ENCODE results near the gene ZNF740.

- TF ChIP-seq, protein P1, sequence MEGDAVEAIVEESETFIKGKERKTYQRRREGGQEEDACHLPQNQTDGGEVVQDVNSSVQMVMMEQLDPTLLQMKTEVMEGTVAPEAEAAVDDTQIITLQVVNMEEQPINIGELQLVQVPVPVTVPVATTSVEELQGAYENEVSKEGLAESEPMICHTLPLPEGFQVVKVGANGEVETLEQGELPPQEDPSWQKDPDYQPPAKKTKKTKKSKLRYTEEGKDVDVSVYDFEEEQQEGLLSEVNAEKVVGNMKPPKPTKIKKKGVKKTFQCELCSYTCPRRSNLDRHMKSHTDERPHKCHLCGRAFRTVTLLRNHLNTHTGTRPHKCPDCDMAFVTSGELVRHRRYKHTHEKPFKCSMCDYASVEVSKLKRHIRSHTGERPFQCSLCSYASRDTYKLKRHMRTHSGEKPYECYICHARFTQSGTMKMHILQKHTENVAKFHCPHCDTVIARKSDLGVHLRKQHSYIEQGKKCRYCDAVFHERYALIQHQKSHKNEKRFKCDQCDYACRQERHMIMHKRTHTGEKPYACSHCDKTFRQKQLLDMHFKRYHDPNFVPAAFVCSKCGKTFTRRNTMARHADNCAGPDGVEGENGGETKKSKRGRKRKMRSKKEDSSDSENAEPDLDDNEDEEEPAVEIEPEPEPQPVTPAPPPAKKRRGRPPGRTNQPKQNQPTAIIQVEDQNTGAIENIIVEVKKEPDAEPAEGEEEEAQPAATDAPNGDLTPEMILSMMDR (conservative IDR thresholded peaks at IDR 0.05; ENCODE audit: low read depth, low read length), result no peak
- TF ChIP-seq CEBPB (IDR thresholded peaks at IDR 0.05; ENCODE audit: low read depth, low read length), result no peak
- TF ChIP-seq POLR2A (IDR thresholded peaks at IDR 0.05; ENCODE audit: low read depth, low read length), result no peak
- no peak for TF ChIP-seq MAFK (IDR thresholded peaks at IDR 0.05; ENCODE audit: low read depth, low read length)
- no peak for TF ChIP-seq MXI1 (IDR thresholded peaks at IDR 0.05; ENCODE audit: borderline replicate concordance, low read depth, low read length)
- TF ChIP-seq RAD21 (IDR thresholded peaks at IDR 0.05; ENCODE audit: low read length), result no peak
- TF ChIP-seq USF2 (IDR thresholded peaks at IDR 0.05; ENCODE audit: low read depth, low read length), result no peak
- TF ChIP-seq NFE2L2 (IDR thresholded peaks at IDR 0.05; ENCODE audit: low read depth, low read length), result no peak
- TF ChIP-seq MAZ (IDR thresholded peaks at IDR 0.05; ENCODE audit: borderline replicate concordance, low read depth, low read length), result no peak
These were observed 5.1 kb downstream of the ZNF740 start for GRCh38 chr12:53185582-53186153.
